ENCODE results near the gene KLC3. TPM values are rescaled to one million over a fixed set of nuclear protein-coding genes. Genes with fewer than 3 reads are reported as not detected.
A peak's percentile ranks its signal among the peaks of the same experiment; 100 is the strongest.

The KLC3 gene
- total and polyA plus RNA-seq, 7 donors: 0.09 TPM; not detected in 6

DNA sequence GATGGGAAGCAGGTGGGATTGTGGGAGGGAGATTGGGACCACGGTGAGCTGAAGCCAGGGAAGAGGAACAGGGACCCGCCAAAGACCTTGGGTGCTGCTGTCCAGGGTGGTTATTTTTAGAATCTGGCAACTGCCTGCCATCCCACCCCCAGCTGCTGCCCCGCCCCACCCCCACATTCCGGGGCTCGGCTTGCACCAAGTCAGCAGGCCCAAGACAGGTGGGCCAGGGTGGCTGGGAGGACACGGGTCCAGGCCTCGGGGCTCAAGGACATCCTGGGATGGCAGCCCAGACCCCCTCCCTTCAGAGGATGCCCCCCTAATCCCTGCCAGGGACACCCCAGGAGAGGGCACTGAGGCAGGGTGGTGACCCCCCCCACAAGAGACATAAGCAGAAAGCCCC, 18.7 kb upstream of the KLC3 start:
- Histone ChIP-seq H3K9me3 (no peaks in the 10 kb centered on the region), H3K36me3 (no peaks in the 10 kb centered on the region), H3K4me1 (peaks cover 0 to 40% (median 37%) of the 10 kb centered on the region in 4 donors), H3K27ac (peak overlapping the region in 3 of 4 donors; percentile 76 to 83 (median 82)), H3K4me3 (no peak overlapping the region), H3K27me3 (peaks cover 4 to 11% (median 5%) of the 10 kb centered on the region in 3 donors)
- 45 to 55% methylated on average over 7 of the region's 7 CpGs for WGBS, 2 donors
- DNase-seq: no peak
- intact Hi-C loops (cut with DNase I): no loop called here
- TF ChIP-seq, protein P1, sequence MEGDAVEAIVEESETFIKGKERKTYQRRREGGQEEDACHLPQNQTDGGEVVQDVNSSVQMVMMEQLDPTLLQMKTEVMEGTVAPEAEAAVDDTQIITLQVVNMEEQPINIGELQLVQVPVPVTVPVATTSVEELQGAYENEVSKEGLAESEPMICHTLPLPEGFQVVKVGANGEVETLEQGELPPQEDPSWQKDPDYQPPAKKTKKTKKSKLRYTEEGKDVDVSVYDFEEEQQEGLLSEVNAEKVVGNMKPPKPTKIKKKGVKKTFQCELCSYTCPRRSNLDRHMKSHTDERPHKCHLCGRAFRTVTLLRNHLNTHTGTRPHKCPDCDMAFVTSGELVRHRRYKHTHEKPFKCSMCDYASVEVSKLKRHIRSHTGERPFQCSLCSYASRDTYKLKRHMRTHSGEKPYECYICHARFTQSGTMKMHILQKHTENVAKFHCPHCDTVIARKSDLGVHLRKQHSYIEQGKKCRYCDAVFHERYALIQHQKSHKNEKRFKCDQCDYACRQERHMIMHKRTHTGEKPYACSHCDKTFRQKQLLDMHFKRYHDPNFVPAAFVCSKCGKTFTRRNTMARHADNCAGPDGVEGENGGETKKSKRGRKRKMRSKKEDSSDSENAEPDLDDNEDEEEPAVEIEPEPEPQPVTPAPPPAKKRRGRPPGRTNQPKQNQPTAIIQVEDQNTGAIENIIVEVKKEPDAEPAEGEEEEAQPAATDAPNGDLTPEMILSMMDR (IDR thresholded peaks at IDR 0.05): no peak
- TF ChIP-seq EP300 (IDR thresholded peaks at IDR 0.05) (no peak), POLR2A (IDR thresholded peaks at IDR 0.05) (no peak), POLR2AphosphoS5 (IDR thresholded peaks at IDR 0.05) (no peak)

DNA sequence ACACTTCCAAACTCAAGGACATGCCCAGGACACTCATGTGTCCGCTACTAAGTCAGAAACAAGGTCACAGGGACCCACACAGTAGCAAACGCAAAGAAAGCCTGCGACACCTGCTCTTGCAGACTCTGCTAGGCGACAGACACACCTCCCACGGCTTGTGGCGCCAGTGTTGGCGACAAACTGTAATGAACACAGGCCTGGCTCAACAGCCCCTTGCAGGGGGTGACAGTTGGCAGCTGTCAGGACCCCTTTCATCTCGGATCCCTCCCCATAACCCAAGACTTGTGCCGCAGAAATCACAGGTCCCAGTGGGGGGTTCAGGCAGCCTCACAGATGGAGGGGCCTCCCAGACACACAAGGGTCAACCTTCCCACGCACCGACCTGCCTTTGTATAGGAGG, 18.2 kb upstream of the KLC3 start:
- intact Hi-C loops (cut with DNase I): no loop called here
- DNase-seq: no peak
- Histone ChIP-seq H3K4me1 (peaks cover 0 to 40% (median 37%) of the 10 kb centered on the region in 4 donors), H3K4me3 (no peak overlapping the region), H3K9me3 (no peaks in the 10 kb centered on the region), H3K27ac (peak overlapping the region; percentile 71 to 83 (median 79)), H3K27me3 (peaks cover 4 to 11% (median 5%) of the 10 kb centered on the region in 3 donors), H3K36me3 (no peaks in the 10 kb centered on the region)
- 30 to 45% methylated on average over 11 of the region's 11 CpGs for WGBS, 2 donors
- TF ChIP-seq, protein P1 (IDR thresholded peaks at IDR 0.05): no peak
- no peak for TF ChIP-seq POLR2AphosphoS5 (IDR thresholded peaks at IDR 0.05)
- TF ChIP-seq POLR2A (IDR thresholded peaks at IDR 0.05): no peak
- TF ChIP-seq EP300 (IDR thresholded peaks at IDR 0.05): no peak

DNA sequence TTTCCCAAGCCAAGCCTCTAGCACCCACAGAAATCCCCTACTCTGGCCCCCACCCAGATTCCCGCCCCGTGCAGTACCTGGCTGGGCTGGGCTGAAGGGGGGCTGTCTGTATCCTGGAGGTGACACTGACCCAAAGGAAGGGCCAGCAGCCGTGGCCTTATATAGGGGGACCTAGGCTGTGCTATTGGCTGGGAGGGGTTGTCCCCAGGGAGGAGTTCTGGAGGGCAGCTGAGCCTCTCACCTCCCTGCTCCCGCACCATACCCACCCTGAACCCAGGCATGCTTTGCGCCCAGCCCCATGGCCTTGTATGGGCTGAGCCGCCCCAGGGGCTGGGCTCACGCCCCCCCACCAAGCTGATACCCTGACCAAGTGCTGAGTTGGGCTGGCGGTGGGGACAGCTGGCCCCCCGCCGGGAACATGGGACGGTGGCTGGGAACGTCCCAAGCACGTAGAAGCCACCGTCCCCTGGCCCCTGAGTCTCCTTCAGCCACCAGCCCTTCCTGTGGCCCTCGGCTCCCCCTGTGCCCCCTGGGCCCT, 17.7 kb upstream of the KLC3 start, which contains the start of gene CKM:
TSS of gene CKM (minus strand) at position 132 of the 538 bp plus-strand sequence. CDS start 3,162 bp downstream, outside the sequence.
- intact Hi-C loops (cut with DNase I): no loop called here
- WGBS, 2 donors: 38 to 47% methylated on average over 15 of the region's 15 CpGs
- H3K27ac ChIP-seq: peak within 1 kb of the TSS; percentile 71 to 83 (median 79)

DNA sequence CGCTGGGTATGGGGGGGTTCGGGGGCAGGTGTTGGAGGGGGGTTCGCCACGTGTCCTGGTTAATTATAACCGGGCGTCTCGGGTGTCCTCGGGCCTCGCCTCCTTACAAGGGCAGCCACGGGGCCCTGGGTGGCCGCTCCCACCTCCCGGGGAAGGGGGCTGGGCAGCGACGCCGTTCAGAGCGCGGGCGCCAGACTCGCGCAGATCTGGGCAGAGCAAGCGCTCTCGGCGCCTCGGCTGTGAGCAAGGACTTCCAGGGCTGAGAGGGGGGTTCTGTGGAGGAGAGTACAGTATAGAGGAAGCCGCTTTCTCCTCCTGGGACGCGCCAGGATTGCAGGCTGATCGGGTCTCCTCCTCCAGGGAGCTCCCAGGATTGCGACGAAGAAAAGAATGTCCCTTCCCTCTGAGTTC, 16.9 kb upstream of the KLC3 start:
- H3K27ac ChIP-seq: peak overlapping the region; percentile 71 to 83 (median 79)
- 3 to 4% methylated on average over 30 of the region's 30 CpGs for WGBS, 2 donors
- DNase-seq: peak; percentile 83
- intact Hi-C loops (cut with DNase I): no loop called here
- TF ChIP-seq EP300 (IDR thresholded peaks at IDR 0.05) (no peak), POLR2AphosphoS5 (IDR thresholded peaks at IDR 0.05) (peak; percentile 79 to 89 (median 85)), POLR2A (IDR thresholded peaks at IDR 0.05) (peak; percentile 37 to 73)
- TF ChIP-seq, protein P1 (IDR thresholded peaks at IDR 0.05): no peak
- H3K36me3 ChIP-seq: no peaks in the 10 kb centered on the region
- peaks cover 4 to 11% (median 5%) of the 10 kb centered on the region in 3 donors for H3K27me3 ChIP-seq
- peaks cover 0 to 40% (median 37%) of the 10 kb centered on the region in 4 donors for H3K4me1 ChIP-seq
- no peaks in the 10 kb centered on the region for H3K9me3 ChIP-seq
- peak overlapping the region; percentile 18 to 47 (median 37) for H3K4me3 ChIP-seq

More for the DNA sequence above, 17.7 kb upstream of the KLC3 start, which contains the start of gene CKM:
- TF ChIP-seq POLR2AphosphoS5 (IDR thresholded peaks at IDR 0.05) (no peak), EP300 (IDR thresholded peaks at IDR 0.05) (no peak), POLR2A (IDR thresholded peaks at IDR 0.05) (no peak)
- TF ChIP-seq, protein P1 (IDR thresholded peaks at IDR 0.05): no peak
- Histone ChIP-seq H3K36me3 (no peaks in the 10 kb centered on the region), H3K9me3 (no peaks in the 10 kb centered on the region), H3K4me3 (peak within 1 kb of the TSS; percentile 18 to 47 (median 37)), H3K4me1 (peaks cover 0 to 40% (median 37%) of the 10 kb centered on the region in 4 donors), H3K27me3 (peaks cover 4 to 11% (median 5%) of the 10 kb centered on the region in 3 donors)
- no peak for DNase-seq

Measured in sigmoid colon (tissue), 7 donors.